Fibroblast of lung (primary cell): ENCODE results near the gene ZNF277.

Experiments
- CTCF ChIP-seq, 2 donors: IDR thresholded peaks in 1 of 2; conservative IDR thresholded peaks in 1 of 2; 1 replicate in 1 of 2; 2 replicates in 1 of 2; pipeline ENCODE4 v1.5.1; 2011 to 2012; ENCODE audit warnings: low read length in 2 of 2, control low read depth in 1 of 2, inconsistent platforms in 1 of 2, low read depth in 1 of 2, mild to moderate bottlenecking in 1 of 2
- EZH2 ChIP-seq: IDR thresholded peaks from 2 replicates; pipeline ENCODE4 v1.5.1; 2012; ENCODE audit warnings: low read length, control low read depth, mild to moderate bottlenecking; ENCODE audit errors: missing control alignments

GRCh38 chr7:112220877-112221434 lies 14.5 kb downstream of the ZNF277 start:
- TF ChIP-seq CTCF (conservative IDR thresholded peaks at IDR 0.05 in 1 of 2, IDR thresholded peaks at IDR 0.05 in 1 of 2; ENCODE audit: low read depth in 1 of 2, low read length in 2 of 2) (no peak), EZH2 (no peak)
